Erythroblast (primary cell): ENCODE results near the gene NDEL1.

ENCODE experiments used
- GATA1 ChIP-seq: IDR thresholded peaks from 2 replicates; pipeline ENCODE4 v1.6.1; 2011; ENCODE audit warnings: low read depth, mild to moderate bottlenecking, control low read depth, low read length, moderate library complexity
- POLR2A ChIP-seq: IDR thresholded peaks from 2 replicates; pipeline ENCODE4 v1.6.1; 2011; ENCODE audit warnings: mild to moderate bottlenecking, low read length

- TF ChIP-seq POLR2A (no peak), GATA1 (no peak)
These were observed 66.4 kb downstream of the NDEL1 start for GRCh38 chr17:8502126-8502525.
